Immature natural killer cell (primary cell): ENCODE measurements around the gene ARSA. TPM values are rescaled to one million over a fixed set of nuclear protein-coding genes. Genes with fewer than 3 reads are reported as not detected.
A peak's percentile ranks its signal among the peaks of the same experiment; 100 is the strongest.

Experiments used
- DNase-seq, 3 donors: peaks; one replicate each; pipeline ENCODE4 v3.0.0; 2022; ENCODE audit warnings: mixed read lengths in 1 of 3
- H3K27ac Mint-ChIP-seq, 6 donors: one replicate each; pipeline ENCODE4 v1.8.0; 2020; ENCODE audit warnings: mixed read lengths in 6 of 6, mild to moderate bottlenecking in 5 of 6, inconsistent platforms in 4 of 6, moderate library complexity in 3 of 6
- H3K27me3 Mint-ChIP-seq, 3 donors: one replicate each; pipeline ENCODE4 v1.8.0; 2020 to 2021; ENCODE audit warnings: low read depth in 3 of 3, mild to moderate bottlenecking in 3 of 3, mixed read lengths in 3 of 3, moderate library complexity in 3 of 3, inconsistent platforms in 1 of 3
- H3K36me3 Mint-ChIP-seq, 3 donors: one replicate each; pipeline ENCODE4 v1.8.0; 2020; ENCODE audit warnings: mixed read lengths in 3 of 3, inconsistent platforms in 2 of 3, mild to moderate bottlenecking in 2 of 3
- H3K4me1 Mint-ChIP-seq, 2 donors: one replicate each; pipeline ENCODE4 v1.8.0; 2020; ENCODE audit warnings: inconsistent platforms in 2 of 2, mild to moderate bottlenecking in 2 of 2, mixed read lengths in 2 of 2, moderate library complexity in 1 of 2
- H3K4me3 Mint-ChIP-seq, 5 donors: one replicate each; pipeline ENCODE4 v1.8.0; 2020; ENCODE audit warnings: mild to moderate bottlenecking in 5 of 5, mixed read lengths in 5 of 5, inconsistent platforms in 3 of 5, moderate library complexity in 3 of 5
- H3K9me3 Mint-ChIP-seq, 6 donors: one replicate each; pipeline ENCODE4 v1.8.0; 2020; ENCODE audit warnings: mild to moderate bottlenecking in 6 of 6, mixed read lengths in 6 of 6, inconsistent platforms in 4 of 6, moderate library complexity in 3 of 6
- polyA plus RNA-seq, 3 donors: library from polyadenylated mRNA; unstranded; fragments of 300-500 nt; fragmentation: Illumina TruSeq; gene quantifications; one replicate each; pipeline ENCODE4 v1.2.3, GENCODE V29; 2021

Gene ARSA
- polyA plus RNA-seq, 3 donors from 2014 or later: 3.8 to 11.2 (median 7.7) TPM

GRCh38 chr22:50600967-50601668 lies 26.8 kb downstream of the ARSA start:
- Mint-ChIP-seq H3K27ac (no peak overlapping the region), H3K9me3 (peaks cover 0 to 1% (median 0%) of the 10 kb centered on the region in 6 donors), H3K27me3 (peaks cover 25 to 39% (median 26%) of the 10 kb centered on the region in 3 donors), H3K4me1 (peaks cover 10 to 15% of the 10 kb centered on the region in 2 donors), H3K4me3 (peak overlapping the region in 4 of 5 donors; percentile 71 to 86 (median 78)), H3K36me3 (peaks cover 12 to 16% (median 14%) of the 10 kb centered on the region in 3 donors)
- DNase-seq: no peak

DNA sequence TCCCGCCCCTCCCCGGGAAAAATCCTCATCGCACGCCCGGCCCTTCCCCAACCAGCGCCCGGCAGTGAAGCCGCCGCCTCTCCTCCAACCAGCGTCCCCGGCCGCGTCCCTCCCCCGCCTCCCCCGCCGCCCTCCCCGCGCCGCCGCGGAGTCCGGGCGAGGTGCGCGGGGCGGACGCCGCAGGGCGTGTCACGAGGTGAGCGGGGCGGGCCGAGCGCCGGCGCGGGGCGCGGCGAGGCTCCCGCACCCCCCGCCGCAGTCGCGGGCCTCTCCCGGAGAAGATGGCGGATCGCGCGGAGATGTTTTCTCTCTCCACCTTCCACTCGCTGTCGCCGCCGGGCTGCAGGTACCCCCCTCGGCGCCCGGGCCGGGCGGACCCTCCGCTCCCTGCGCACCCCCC lies 27.4 kb downstream of the ARSA start, which contains the start of gene MAPK8IP2:
MAPK8IP2 (plus strand) TSS at position 256 of the 400 bp plus-strand sequence; CDS start at position 282, 26 bp downstream.
- H3K4me3 Mint-ChIP-seq: peak within 1 kb of the TSS; percentile 65 to 86 (median 75)
- peaks cover 25 to 39% (median 26%) of the 10 kb centered on the region in 3 donors for H3K27me3 Mint-ChIP-seq
- no peak within 1 kb of the TSS for H3K27ac Mint-ChIP-seq
- DNase-seq: no peak
- peaks cover 0 to 1% (median 0%) of the 10 kb centered on the region in 6 donors for H3K9me3 Mint-ChIP-seq
- H3K4me1 Mint-ChIP-seq: peaks cover 10 to 15% of the 10 kb centered on the region in 2 donors
- peaks cover 12 to 16% (median 14%) of the 10 kb centered on the region in 3 donors for H3K36me3 Mint-ChIP-seq

DNA sequence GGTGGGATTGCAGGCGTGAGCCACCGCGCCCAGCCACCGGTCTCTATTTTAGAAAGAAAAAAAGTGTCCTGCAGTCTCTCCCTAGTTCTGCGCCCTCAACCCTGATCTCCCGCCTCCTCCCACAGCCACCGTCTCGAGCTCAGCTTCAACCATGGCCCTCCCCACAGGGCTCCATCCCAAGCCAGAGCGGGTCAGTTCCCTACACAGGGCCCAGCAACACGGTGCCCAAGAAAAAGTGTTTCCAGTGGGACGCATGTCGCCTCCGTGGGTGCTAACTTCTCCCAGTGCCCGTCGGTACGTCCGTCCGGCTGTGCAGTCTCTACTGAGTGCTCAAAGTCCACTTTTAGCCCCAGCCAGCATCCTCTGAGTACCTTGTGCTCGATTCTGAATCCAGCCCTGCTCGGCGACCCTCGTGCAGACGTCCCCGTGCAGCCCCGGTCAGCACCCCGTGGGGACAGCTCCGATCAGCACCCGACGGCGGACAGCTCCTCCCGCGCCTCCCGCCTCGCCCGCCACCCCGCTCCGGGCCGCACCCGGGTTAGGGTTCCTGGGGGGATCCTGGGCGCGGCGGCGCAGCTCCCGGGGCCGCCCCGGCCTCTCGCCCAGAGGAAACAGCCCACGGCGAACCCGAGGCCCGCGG lies 28.0 kb downstream of the ARSA start:
- Mint-ChIP-seq H3K36me3 (peaks cover 12 to 16% (median 14%) of the 10 kb centered on the region in 3 donors), H3K27ac (no peak overlapping the region), H3K9me3 (peaks cover 0 to 1% (median 0%) of the 10 kb centered on the region in 6 donors), H3K27me3 (peaks cover 24 to 39% (median 25%) of the 10 kb centered on the region in 3 donors), H3K4me3 (peak overlapping the region; percentile 48 to 66 (median 64)), H3K4me1 (peaks cover 10 to 15% of the 10 kb centered on the region in 2 donors)
- DNase-seq: peak; percentile 59 to 65 (median 63)

- H3K9me3 Mint-ChIP-seq: peaks cover 0 to 1% (median 0%) of the 10 kb centered on the region in 6 donors
- no peak overlapping the region for H3K4me3 Mint-ChIP-seq
- DNase-seq: no peak
- H3K36me3 Mint-ChIP-seq: peaks cover 11 to 19% (median 18%) of the 10 kb centered on the region in 3 donors
- H3K27me3 Mint-ChIP-seq: peaks cover 13 to 27% (median 19%) of the 10 kb centered on the region in 3 donors
- no peak overlapping the region for H3K27ac Mint-ChIP-seq
- H3K4me1 Mint-ChIP-seq: peaks cover 7 to 10% of the 10 kb centered on the region in 2 donors
These were observed 30.9 kb downstream of the ARSA start for GRCh38 chr22:50597097-50597496.

DNA sequence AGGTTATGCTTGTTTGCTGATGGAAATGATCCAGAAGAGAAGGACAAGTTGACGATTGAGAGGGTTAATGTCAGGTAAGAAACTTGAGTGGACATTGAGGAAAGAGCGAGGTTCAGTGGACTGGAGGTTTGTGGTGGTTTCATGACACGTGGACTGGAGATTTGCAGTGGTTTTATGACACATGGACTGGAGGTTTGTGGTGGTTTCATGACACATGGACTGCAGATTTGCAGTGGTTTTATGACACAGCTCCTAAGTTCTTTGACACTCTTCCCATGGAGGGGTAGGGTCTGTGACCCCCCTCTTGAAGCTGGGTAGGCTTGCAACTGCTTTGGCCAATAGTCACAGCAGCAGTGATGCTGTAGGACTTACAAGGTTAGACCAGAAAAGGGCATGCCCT lies 32.8 kb downstream of the ARSA start:
- peaks cover 8 to 20% (median 13%) of the 10 kb centered on the region in 3 donors for H3K27me3 Mint-ChIP-seq
- no peak for DNase-seq
- no peaks in the 10 kb centered on the region for H3K9me3 Mint-ChIP-seq
- H3K36me3 Mint-ChIP-seq: peaks cover 6 to 28% (median 18%) of the 10 kb centered on the region in 3 donors
- peaks cover 0 to 6% of the 10 kb centered on the region in 2 donors for H3K4me1 Mint-ChIP-seq
- H3K27ac Mint-ChIP-seq: no peak overlapping the region
- H3K4me3 Mint-ChIP-seq: no peak overlapping the region

GRCh38 chr22:50587407-50587806 lies 40.5 kb downstream of the ARSA start:
- Mint-ChIP-seq H3K36me3 (peaks cover 0 to 14% (median 12%) of the 10 kb centered on the region in 3 donors), H3K27me3 (peaks cover 0 to 4% (median 3%) of the 10 kb centered on the region in 3 donors), H3K27ac (no peak overlapping the region), H3K4me1 (peaks cover 8 to 11% of the 10 kb centered on the region in 2 donors), H3K9me3 (no peaks in the 10 kb centered on the region), H3K4me3 (no peak overlapping the region)
- no peak for DNase-seq

DNA sequence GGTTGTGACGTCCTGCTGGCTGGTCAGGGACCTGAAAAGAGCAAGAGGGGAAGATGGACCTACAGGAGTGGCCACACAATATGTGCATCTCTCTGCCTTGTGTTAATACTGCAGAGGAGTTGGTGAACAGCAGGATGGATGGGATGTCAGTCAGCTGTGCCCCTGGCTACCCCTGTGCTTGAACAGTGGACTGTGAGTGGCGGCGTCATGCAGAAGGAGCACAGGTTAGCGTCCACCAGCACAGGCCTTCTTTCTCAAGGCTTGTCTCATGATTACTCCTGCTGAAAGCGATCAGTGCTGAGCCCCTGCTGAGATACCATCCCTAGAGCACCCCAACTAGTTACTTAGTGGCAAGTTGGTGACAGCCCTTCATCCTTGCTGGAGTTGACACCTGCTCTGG lies 41.5 kb downstream of the ARSA start:
- peaks cover 0 to 7% (median 5%) of the 10 kb centered on the region in 3 donors for H3K36me3 Mint-ChIP-seq
- no peak for DNase-seq
- no peaks in the 10 kb centered on the region for H3K9me3 Mint-ChIP-seq
- H3K4me3 Mint-ChIP-seq: no peak overlapping the region
- peaks cover 8 to 17% of the 10 kb centered on the region in 2 donors for H3K4me1 Mint-ChIP-seq
- H3K27ac Mint-ChIP-seq: no peak overlapping the region
- H3K27me3 Mint-ChIP-seq: peaks cover 0 to 7% (median 4%) of the 10 kb centered on the region in 3 donors

DNA sequence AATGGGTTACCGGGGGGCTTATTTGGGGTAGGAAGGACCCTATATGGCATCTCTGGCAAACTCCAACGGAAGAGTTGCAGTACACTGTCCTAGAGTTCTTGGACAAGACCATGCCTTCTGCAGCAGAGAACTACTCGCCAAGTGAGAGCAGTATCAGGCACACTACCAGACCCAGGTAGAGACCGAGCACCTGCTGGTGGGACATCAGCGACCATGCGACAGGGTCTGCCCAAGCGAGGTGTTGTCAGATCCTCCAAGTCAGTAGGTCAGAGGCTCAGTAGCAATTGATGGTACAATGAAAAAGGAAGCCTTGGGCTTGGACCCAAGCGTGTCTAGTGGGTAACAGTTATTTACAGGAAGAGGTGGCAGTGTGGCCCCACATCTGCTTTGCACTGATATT lies 42.2 kb downstream of the ARSA start:
- Mint-ChIP-seq H3K27ac (no peak overlapping the region), H3K4me1 (peaks cover 8 to 21% of the 10 kb centered on the region in 2 donors), H3K27me3 (peaks cover 0 to 7% (median 4%) of the 10 kb centered on the region in 3 donors), H3K36me3 (peaks cover 0 to 7% (median under 1%) of the 10 kb centered on the region in 3 donors), H3K4me3 (no peak overlapping the region), H3K9me3 (no peaks in the 10 kb centered on the region)
- DNase-seq: no peak

- H3K27me3 Mint-ChIP-seq: peaks cover 0 to 7% (median 4%) of the 10 kb centered on the region in 3 donors
These were observed 42.7 kb downstream of the ARSA start for GRCh38 chr22:50585238-50585637.

GRCh38 chr22:50584106-50585096 lies 43.6 kb downstream of the ARSA start:
- Mint-ChIP-seq H3K27ac (no peak overlapping the region), H3K36me3 (peaks cover 0 to 8% (median 3%) of the 10 kb centered on the region in 3 donors)
- no peak for DNase-seq

More at GRCh38 chr22:50585238-50585637, 42.7 kb downstream of the ARSA start:
- no peaks in the 10 kb centered on the region for H3K9me3 Mint-ChIP-seq
- H3K36me3 Mint-ChIP-seq: peaks cover 0 to 9% (median 0%) of the 10 kb centered on the region in 3 donors
- no peak overlapping the region for H3K27ac Mint-ChIP-seq
- no peak for DNase-seq
- H3K4me1 Mint-ChIP-seq: peaks cover 8 to 25% of the 10 kb centered on the region in 2 donors
- peak overlapping the region in 3 of 5 donors; percentile 5 to 29 (median 21) for H3K4me3 Mint-ChIP-seq

GRCh38 chr22:50583294-50583861 lies 44.6 kb downstream of the ARSA start:
- Mint-ChIP-seq H3K4me3 (peak overlapping the region; percentile 86 to 94 (median 93)), H3K36me3 (peaks cover 0 to 6% (median 3%) of the 10 kb centered on the region in 3 donors), H3K27ac (peak overlapping the region in 5 of 6 donors; percentile 73 to 87 (median 76)), H3K4me1 (peaks cover 8 to 28% of the 10 kb centered on the region in 2 donors), H3K9me3 (no peaks in the 10 kb centered on the region), H3K27me3 (peaks cover 0 to 7% (median 4%) of the 10 kb centered on the region in 3 donors)
- DNase-seq: no peak

More at GRCh38 chr22:50584106-50585096, 43.6 kb downstream of the ARSA start:
- peak overlapping the region; percentile 33 to 94 (median 93) for H3K4me3 Mint-ChIP-seq
- H3K27me3 Mint-ChIP-seq: peaks cover 0 to 7% (median 4%) of the 10 kb centered on the region in 3 donors
- peaks cover 8 to 28% of the 10 kb centered on the region in 2 donors for H3K4me1 Mint-ChIP-seq
- no peaks in the 10 kb centered on the region for H3K9me3 Mint-ChIP-seq

- no peaks in the 10 kb centered on the region for H3K9me3 Mint-ChIP-seq
- H3K4me3 Mint-ChIP-seq: peak within 1 kb of the TSS; percentile 86 to 94 (median 93)
- H3K27ac Mint-ChIP-seq: peak within 1 kb of the TSS; percentile 83 to 97 (median 93)
- H3K4me1 Mint-ChIP-seq: peaks cover 8 to 28% of the 10 kb centered on the region in 2 donors
- DNase-seq: peak; percentile 99
- peaks cover 0 to 3% (median 3%) of the 10 kb centered on the region in 3 donors for H3K36me3 Mint-ChIP-seq
- H3K27me3 Mint-ChIP-seq: peaks cover 0 to 7% (median 4%) of the 10 kb centered on the region in 3 donors
These were observed 45.3 kb downstream of the ARSA start, which contains the start of gene CHKB for GRCh38 chr22:50582493-50583293. Gene CHKB, minus strand, starts transcription at chr22:50582849. Its CDS starts 68 bp downstream, at chr22:50582781.
